Psoas muscle (tissue), 8 donors: ENCODE data around the gene GLT6D1. TPM values are rescaled to one million over a fixed set of nuclear protein-coding genes. Genes with fewer than 3 reads are reported as not detected.
A peak's percentile ranks its signal among the peaks of the same experiment; 100 is the strongest.

Experiments
- ATAC-seq, 4 donors: fragments of 200-7000 bp; cut with Tn5 transposase; one replicate each; pipeline ENCODE4 v1.9.1; 2020; ENCODE audit warnings: moderate library complexity in 3 of 4, mild to moderate bottlenecking in 2 of 4
- DNase-seq, 2 donors: peaks; one replicate each; pipeline ENCODE4 v3.0.0-alpha.2; 2020
- H3K27ac ChIP-seq: fragments of 200-600 bp; one replicate; pipeline ENCODE4 v1.8.0; 2022
- H3K27me3 ChIP-seq, 3 donors: fragments of 200-600 bp in 1 of 3; one replicate each; pipeline versions ENCODE4 v1.6.1 to v1.8.0; 2013 to 2022; ENCODE audit warnings: low read length in 2 of 3, mild to moderate bottlenecking in 2 of 3, moderate library complexity in 1 of 3; ENCODE audit not compliant: insufficient read depth in 3 of 3
- H3K36me3 ChIP-seq, 2 donors: fragments of 200-600 bp in 1 of 2; one replicate each; pipeline versions ENCODE4 v1.6.1 to v1.8.0; 2013 to 2022; ENCODE audit warnings: low read depth in 1 of 2, mild to moderate bottlenecking in 1 of 2, moderate library complexity in 1 of 2; ENCODE audit not compliant: insufficient read depth in 1 of 2
- H3K4me1 ChIP-seq: fragments of 200-600 bp; one replicate; pipeline ENCODE4 v1.8.0; 2022
- H3K4me3 ChIP-seq: fragments of 200-600 bp; one replicate; pipeline ENCODE4 v1.8.0; 2022; ENCODE audit warnings: mild to moderate bottlenecking
- H3K9me3 ChIP-seq: fragments of 200-600 bp; one replicate; pipeline ENCODE4 v1.8.0; 2022
- CTCF ChIP-seq: fragments of 200-600 bp; IDR thresholded peaks from one replicate; pipeline ENCODE4 v1.8.0; 2022; ENCODE audit warnings: antibody characterized with exemption
- WGBS, 3 donors: extraction: QIAGEN DNeasy Blood & Tissue Kit; methylation state at CpG; one replicate each; pipeline versions ENCODE4 v1.1.6 to v1.1.7; 2013; 5-methylcytosine and 5-hydroxymethylcytosine counted together
- intact Hi-C, 2 donors: fragments of 100-400 bp; cut with DNase I; formaldehyde crosslinking; loops; one replicate each; pipeline versions ENCODE4 v1.11.0 to v1.14.2; 2022
- polyA plus RNA-seq, 3 donors: library from polyadenylated mRNA; stranded (reverse); fragments of 200-250 nt; gene quantifications; one replicate each; pipeline ENCODE4 v1.2.3, GENCODE V29; 2013
- total RNA-seq, 4 donors: library from RNA; stranded (reverse); fragmentation: NEBNext Ultra II Directional in 2 of 4; extraction: Animal tissue kit (Norgen Biotek cat#: 25700) in 2 of 4; gene quantifications; one replicate each; pipeline versions ENCODE4 v1.2.1 to v1.2.4, GENCODE V29; 2021 to 2023
- donor health status: healthy with polysubstance abuse.
- donor health status: DM: no; HTN: no; CAD: no; lungs with moderate emphysema.
- donor health status: Bipolar disorder and iron deficiency.
- donor health status: healthy.
- donor health status: DM: yes; HTN: yes; CAD: no.
- donor health status: DM: no; HTN: no; CAD: no.
- donor health status: DM: no; HTN: no; CAD: no.
- donor health status: DM: yes; HTN: yes; CAD: no.

GLT6D1 gene
- total and polyA plus RNA-seq, 7 donors, result not detected

GRCh38 chr9:135608999-135609317 lies 30.4 kb downstream of the GLT6D1 start:
- TF ChIP-seq CTCF, result no peak
- intact Hi-C loops, result loop anchor here (10.0 kb wide), 2 partner anchors 516 to 676 kb away; no protein-coding TSS in a partner anchor
- 83 to 89% (median 84%) methylated on average over 13 to 15 of the region's 15 CpGs for WGBS, 3 donors
- ATAC-seq (no peak), DNase-seq (peak in 1 of 2 donors; percentile 46)
- no peak overlapping the region for H3K4me3 ChIP-seq
- H3K27me3 ChIP-seq, result peaks cover 0 to 21% (median 0%) of the 10 kb centered on the region in 3 donors
- H3K27ac ChIP-seq, result no peak overlapping the region
- no peaks in the 10 kb centered on the region for H3K4me1 ChIP-seq
- H3K36me3 ChIP-seq, result no peaks in the 10 kb centered on the region
- H3K9me3 ChIP-seq, result no peaks in the 10 kb centered on the region

GRCh38 chr9:135608294-135608998 lies 30.9 kb downstream of the GLT6D1 start:
- TF ChIP-seq CTCF, result no peak
- no peak overlapping the region for H3K4me3 ChIP-seq
- WGBS, 3 donors, result 76 to 85% (median 78%) methylated on average over 22 of the region's 22 CpGs
- intact Hi-C loops, result loop anchor here (10.0 kb wide), 2 partner anchors 516 to 676 kb away; no protein-coding TSS in a partner anchor
- H3K4me1 ChIP-seq, result no peaks in the 10 kb centered on the region
- H3K36me3 ChIP-seq, result no peaks in the 10 kb centered on the region
- ATAC-seq (no peak), DNase-seq (peak in 1 of 2 donors; percentile 44)
- no peaks in the 10 kb centered on the region for H3K9me3 ChIP-seq
- no peak overlapping the region for H3K27ac ChIP-seq
- peaks cover 0 to 23% (median 0%) of the 10 kb centered on the region in 3 donors for H3K27me3 ChIP-seq

- no peak for TF ChIP-seq CTCF
- no peak for ATAC-seq
- intact Hi-C loops, result loop anchor here (10.0 kb wide), 2 partner anchors 517 to 677 kb away; no protein-coding TSS in a partner anchor
- peaks cover 0 to 20% (median 0%) of the 10 kb centered on the region in 3 donors for H3K27me3 ChIP-seq
- no peaks in the 10 kb centered on the region for H3K36me3 ChIP-seq
- WGBS, 3 donors, result 73 to 78% (median 74%) methylated on average over 24 to 25 of the region's 25 CpGs
- H3K27ac ChIP-seq, result no peak overlapping the region
- no peaks in the 10 kb centered on the region for H3K9me3 ChIP-seq
- no peaks in the 10 kb centered on the region for H3K4me1 ChIP-seq
- H3K4me3 ChIP-seq, result no peak overlapping the region
- DNase-seq, result no peak
Observed at GRCh38 chr9:135607401-135608293, 31.7 kb downstream of the GLT6D1 start.

- ATAC-seq, result no peak
- Histone ChIP-seq H3K9me3 (no peaks in the 10 kb centered on the region), H3K4me3 (no peak overlapping the region), H3K36me3 (no peaks in the 10 kb centered on the region), H3K4me1 (no peaks in the 10 kb centered on the region), H3K27ac (no peak overlapping the region), H3K27me3 (peaks cover 0 to 15% (median 0%) of the 10 kb centered on the region in 3 donors)
- TF ChIP-seq CTCF, result no peak
- WGBS, 3 donors, result 86 to 90% (median 88%) methylated on average over 11 of the region's 11 CpGs
- intact Hi-C loops, result loop anchor here (10.0 kb wide), 2 partner anchors 518 to 678 kb away; no protein-coding TSS in a partner anchor
- no peak for DNase-seq
Observed at GRCh38 chr9:135606885-135607259, 32.5 kb downstream of the GLT6D1 start.
